ENCODE data around the gene HLA-DRA. TPM values are rescaled to one million over a fixed set of nuclear protein-coding genes. Genes with fewer than 3 reads are reported as not detected.
"Not testable (repeated sequence)": the region's sequence is repeated elsewhere in the genome, so short reads cannot be mapped to it uniquely, and the experiment has no call there.

The HLA-DRA gene
- polyA plus RNA-seq, 1 donor (not counting 4 experiments of a cell fraction or from before 2014, with no cell fraction given), result 0.21 TPM

GRCh38 chr6:32432050-32432450 is 7.6 kb upstream of the HLA-DRA start:
- no peak overlapping the region for H3K9ac ChIP-seq (ENCODE audit: control insufficient read depth, extremely low read depth, insufficient read depth, low read length)
- H3K9me3 ChIP-seq (ENCODE audit: control insufficient read depth, low read depth, low read length), result no peaks in the 10 kb centered on the region
- H3K4me2 ChIP-seq (ENCODE audit: control insufficient read depth, extremely low read depth, insufficient read depth, low read depth, low read length), result no peak overlapping the region
- no peak for FAIRE-seq
- H3K4me1 ChIP-seq (ENCODE audit: control insufficient read depth, extremely low read depth, insufficient read depth, low read length), result no peaks in the 10 kb centered on the region
- no peak for TF ChIP-seq EZH2 (IDR thresholded peaks at IDR 0.05; ENCODE audit: low read length)
- TF ChIP-seq, protein P1, sequence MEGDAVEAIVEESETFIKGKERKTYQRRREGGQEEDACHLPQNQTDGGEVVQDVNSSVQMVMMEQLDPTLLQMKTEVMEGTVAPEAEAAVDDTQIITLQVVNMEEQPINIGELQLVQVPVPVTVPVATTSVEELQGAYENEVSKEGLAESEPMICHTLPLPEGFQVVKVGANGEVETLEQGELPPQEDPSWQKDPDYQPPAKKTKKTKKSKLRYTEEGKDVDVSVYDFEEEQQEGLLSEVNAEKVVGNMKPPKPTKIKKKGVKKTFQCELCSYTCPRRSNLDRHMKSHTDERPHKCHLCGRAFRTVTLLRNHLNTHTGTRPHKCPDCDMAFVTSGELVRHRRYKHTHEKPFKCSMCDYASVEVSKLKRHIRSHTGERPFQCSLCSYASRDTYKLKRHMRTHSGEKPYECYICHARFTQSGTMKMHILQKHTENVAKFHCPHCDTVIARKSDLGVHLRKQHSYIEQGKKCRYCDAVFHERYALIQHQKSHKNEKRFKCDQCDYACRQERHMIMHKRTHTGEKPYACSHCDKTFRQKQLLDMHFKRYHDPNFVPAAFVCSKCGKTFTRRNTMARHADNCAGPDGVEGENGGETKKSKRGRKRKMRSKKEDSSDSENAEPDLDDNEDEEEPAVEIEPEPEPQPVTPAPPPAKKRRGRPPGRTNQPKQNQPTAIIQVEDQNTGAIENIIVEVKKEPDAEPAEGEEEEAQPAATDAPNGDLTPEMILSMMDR (optimal IDR thresholded peaks at IDR 0.05 in 1 of 3, IDR thresholded peaks at IDR 0.05 in 1 of 3, conservative IDR thresholded peaks at IDR 0.05 in 1 of 3; ENCODE audit: extremely low read depth in 1 of 3, insufficient read depth in 2 of 3, low read length in 3 of 3), result peak in 2 of 3 experiments; percentile 10 to 24
- no peaks in the 10 kb centered on the region for H3K36me3 ChIP-seq (ENCODE audit: control insufficient read depth in 2 of 2, extremely low read depth in 1 of 2, insufficient read depth in 2 of 2, low read length in 2 of 2)
- H3K27ac ChIP-seq (ENCODE audit: control insufficient read depth, insufficient read depth, low read length), result no peak overlapping the region
- H3K9me1 ChIP-seq (ENCODE audit: control insufficient read depth, extremely low read depth, insufficient read depth, low read length), result no peaks in the 10 kb centered on the region
- H3K4me3 ChIP-seq (ENCODE audit: control insufficient read depth in 2 of 3, extremely low read depth in 1 of 3, insufficient read depth in 2 of 3, low read depth in 1 of 3, low read length in 3 of 3), result no peak overlapping the region
- peaks cover 6% of the 10 kb centered on the region for H3K27me3 ChIP-seq (ENCODE audit: control insufficient read depth, extremely low read depth, insufficient read depth, low read length)
- no peaks in the 10 kb centered on the region for H4K20me1 ChIP-seq (ENCODE audit: control insufficient read depth, extremely low read depth, insufficient read depth, low read length)
- dilution Hi-C loops (cut with MboI; ENCODE audit: extremely low pct_ligation_motif_present, low sequenced_read_pairs), result no loop called here
- no peak for DNase-seq (ENCODE audit: low read depth, low spot score)
- no peaks in the 10 kb centered on the region for H3K79me2 ChIP-seq (ENCODE audit: control insufficient read depth, insufficient read depth, low read length)
- no peak overlapping the region for H2AFZ ChIP-seq (ENCODE audit: control insufficient read depth, low read length)

DNA sequence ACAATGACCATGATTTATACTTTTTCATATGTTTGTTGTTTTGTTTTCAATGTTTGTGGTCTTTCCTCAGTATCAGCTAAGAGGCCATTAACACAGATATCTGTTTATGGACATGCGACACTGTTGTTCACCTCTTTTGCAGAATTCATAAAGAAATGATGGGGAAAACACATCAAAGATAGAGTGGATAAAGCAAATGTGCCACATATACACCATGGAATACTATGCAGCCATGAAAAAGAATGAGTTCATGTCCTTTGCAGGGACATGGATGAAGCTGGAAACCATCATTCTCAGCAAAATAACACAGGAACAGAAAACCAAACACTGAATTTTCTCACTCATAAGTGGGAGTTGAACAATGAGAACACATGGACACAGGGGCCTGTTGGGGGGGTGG is 5.7 kb upstream of the HLA-DRA start:
- FAIRE-seq; H3K36me3 ChIP-seq (ENCODE audit: control insufficient read depth in 2 of 2, extremely low read depth in 1 of 2, insufficient read depth in 2 of 2, low read length in 2 of 2); H3K4me3 ChIP-seq (ENCODE audit: control insufficient read depth in 2 of 3, extremely low read depth in 1 of 3, insufficient read depth in 2 of 3, low read depth in 1 of 3, low read length in 3 of 3); DNase-seq (ENCODE audit: low read depth, low spot score); H3K9ac ChIP-seq (ENCODE audit: control insufficient read depth, extremely low read depth, insufficient read depth, low read length); H2AFZ ChIP-seq (ENCODE audit: control insufficient read depth, low read length); dilution Hi-C loops (cut with MboI; ENCODE audit: extremely low pct_ligation_motif_present, low sequenced_read_pairs); H3K9me3 ChIP-seq (ENCODE audit: control insufficient read depth, low read depth, low read length); H3K4me1 ChIP-seq (ENCODE audit: control insufficient read depth, extremely low read depth, insufficient read depth, low read length); H3K27me3 ChIP-seq (ENCODE audit: control insufficient read depth, extremely low read depth, insufficient read depth, low read length); H3K27ac ChIP-seq (ENCODE audit: control insufficient read depth, insufficient read depth, low read length); H3K79me2 ChIP-seq (ENCODE audit: control insufficient read depth, insufficient read depth, low read length); H3K9me1 ChIP-seq (ENCODE audit: control insufficient read depth, extremely low read depth, insufficient read depth, low read length); H3K4me2 ChIP-seq (ENCODE audit: control insufficient read depth, extremely low read depth, insufficient read depth, low read depth, low read length); H4K20me1 ChIP-seq (ENCODE audit: control insufficient read depth, extremely low read depth, insufficient read depth, low read length): not testable (repeated sequence)

GRCh38 chr6:32436186-32436585 is 3.5 kb upstream of the HLA-DRA start:
- no peaks in the 10 kb centered on the region for H3K4me1 ChIP-seq (ENCODE audit: control insufficient read depth, extremely low read depth, insufficient read depth, low read length)
- no peaks in the 10 kb centered on the region for H3K9me1 ChIP-seq (ENCODE audit: control insufficient read depth, extremely low read depth, insufficient read depth, low read length)
- H2AFZ ChIP-seq (ENCODE audit: control insufficient read depth, low read length), result no peak overlapping the region
- H3K4me2 ChIP-seq (ENCODE audit: control insufficient read depth, extremely low read depth, insufficient read depth, low read depth, low read length), result no peak overlapping the region
- no peaks in the 10 kb centered on the region for H3K79me2 ChIP-seq (ENCODE audit: control insufficient read depth, insufficient read depth, low read length)
- H3K27ac ChIP-seq (ENCODE audit: control insufficient read depth, insufficient read depth, low read length), result no peak overlapping the region
- dilution Hi-C loops (cut with MboI; ENCODE audit: extremely low pct_ligation_motif_present, low sequenced_read_pairs), result no loop called here
- no peaks in the 10 kb centered on the region for H3K9me3 ChIP-seq (ENCODE audit: control insufficient read depth, low read depth, low read length)
- H3K36me3 ChIP-seq (ENCODE audit: control insufficient read depth in 2 of 2, extremely low read depth in 1 of 2, insufficient read depth in 2 of 2, low read length in 2 of 2), result no peaks in the 10 kb centered on the region
- H3K4me3 ChIP-seq (ENCODE audit: control insufficient read depth in 2 of 3, extremely low read depth in 1 of 3, insufficient read depth in 2 of 3, low read depth in 1 of 3, low read length in 3 of 3), result no peak overlapping the region
- FAIRE-seq (no peak), DNase-seq (ENCODE audit: low read depth, low spot score) (no peak)
- H3K9ac ChIP-seq (ENCODE audit: control insufficient read depth, extremely low read depth, insufficient read depth, low read length), result no peak overlapping the region
- peaks cover 6% of the 10 kb centered on the region for H3K27me3 ChIP-seq (ENCODE audit: control insufficient read depth, extremely low read depth, insufficient read depth, low read length)
- TF ChIP-seq, protein P1 (optimal IDR thresholded peaks at IDR 0.05 in 1 of 3, IDR thresholded peaks at IDR 0.05 in 1 of 3, conservative IDR thresholded peaks at IDR 0.05 in 1 of 3; ENCODE audit: extremely low read depth in 1 of 3, insufficient read depth in 2 of 3, low read length in 3 of 3), result no peak
- no peak for TF ChIP-seq EZH2 (IDR thresholded peaks at IDR 0.05; ENCODE audit: low read length)
- no peaks in the 10 kb centered on the region for H4K20me1 ChIP-seq (ENCODE audit: control insufficient read depth, extremely low read depth, insufficient read depth, low read length)

Measured in keratinocyte (primary cell).